ENCODE data around the gene NFX1. TPM values are rescaled to one million over a fixed set of nuclear protein-coding genes. Genes with fewer than 3 reads are reported as not detected.

The NFX1 gene
- total RNA-seq, 1 donor from 2014 or later = 37.5 TPM

GRCh38 chr9:33272061-33272460, 18.3 kb upstream of the NFX1 start:
- Mint-ChIP-seq H3K36me3 (ENCODE audit: unreplicated experiment) (no peaks in the 10 kb centered on the region), H3K4me3 (ENCODE audit: unreplicated experiment) (no peak overlapping the region), H3K4me1 (ENCODE audit: low read depth, unreplicated experiment) (no peaks in the 10 kb centered on the region), H3K9me3 (ENCODE audit: unreplicated experiment) (no peaks in the 10 kb centered on the region), H3K27ac (ENCODE audit: unreplicated experiment) (no peak overlapping the region), H3K27me3 (ENCODE audit: unreplicated experiment) (no peaks in the 10 kb centered on the region)
- no peak for DNase-seq
- TF ChIP-seq CTCF (IDR thresholded peaks at IDR 0.05; ENCODE audit: partially characterized antibody, unreplicated experiment) = no peak

- H3K4me3 Mint-ChIP-seq (ENCODE audit: unreplicated experiment) = no peak overlapping the region
- no peaks in the 10 kb centered on the region for H3K4me1 Mint-ChIP-seq (ENCODE audit: low read depth, unreplicated experiment)
- TF ChIP-seq CTCF (IDR thresholded peaks at IDR 0.05; ENCODE audit: partially characterized antibody, unreplicated experiment) = no peak
- no peaks in the 10 kb centered on the region for H3K36me3 Mint-ChIP-seq (ENCODE audit: unreplicated experiment)
- no peak overlapping the region for H3K27ac Mint-ChIP-seq (ENCODE audit: unreplicated experiment)
- no peaks in the 10 kb centered on the region for H3K9me3 Mint-ChIP-seq (ENCODE audit: unreplicated experiment)
- H3K27me3 Mint-ChIP-seq (ENCODE audit: unreplicated experiment) = peaks cover 1% of the 10 kb centered on the region
- DNase-seq = no peak
Observed at GRCh38 chr9:33273266-33273971, 16.9 kb upstream of the NFX1 start.

GRCh38 chr9:33273972-33274328, 16.4 kb upstream of the NFX1 start:
- peaks cover 1% of the 10 kb centered on the region for H3K27me3 Mint-ChIP-seq (ENCODE audit: unreplicated experiment)
- H3K36me3 Mint-ChIP-seq (ENCODE audit: unreplicated experiment) = no peaks in the 10 kb centered on the region
- no peak overlapping the region for H3K27ac Mint-ChIP-seq (ENCODE audit: unreplicated experiment)
- no peak overlapping the region for H3K4me3 Mint-ChIP-seq (ENCODE audit: unreplicated experiment)
- no peak for DNase-seq
- H3K9me3 Mint-ChIP-seq (ENCODE audit: unreplicated experiment) = no peaks in the 10 kb centered on the region
- no peaks in the 10 kb centered on the region for H3K4me1 Mint-ChIP-seq (ENCODE audit: low read depth, unreplicated experiment)
- TF ChIP-seq CTCF (IDR thresholded peaks at IDR 0.05; ENCODE audit: partially characterized antibody, unreplicated experiment) = no peak

- H3K4me3 Mint-ChIP-seq (ENCODE audit: unreplicated experiment) = no peak overlapping the region
- H3K27me3 Mint-ChIP-seq (ENCODE audit: unreplicated experiment) = peaks cover 1% of the 10 kb centered on the region
- H3K9me3 Mint-ChIP-seq (ENCODE audit: unreplicated experiment) = no peaks in the 10 kb centered on the region
- H3K4me1 Mint-ChIP-seq (ENCODE audit: low read depth, unreplicated experiment) = no peaks in the 10 kb centered on the region
- DNase-seq = no peak
- H3K27ac Mint-ChIP-seq (ENCODE audit: unreplicated experiment) = no peak overlapping the region
- no peaks in the 10 kb centered on the region for H3K36me3 Mint-ChIP-seq (ENCODE audit: unreplicated experiment)
- TF ChIP-seq CTCF (IDR thresholded peaks at IDR 0.05; ENCODE audit: partially characterized antibody, unreplicated experiment) = no peak
Observed at GRCh38 chr9:33277484-33277883, 12.8 kb upstream of the NFX1 start.

GRCh38 chr9:33285502-33285901, 4.8 kb upstream of the NFX1 start:
- no peak for DNase-seq
- peaks cover 5% of the 10 kb centered on the region for H3K27me3 Mint-ChIP-seq (ENCODE audit: unreplicated experiment)
- H3K4me1 Mint-ChIP-seq (ENCODE audit: low read depth, unreplicated experiment) = no peaks in the 10 kb centered on the region
- TF ChIP-seq CTCF (IDR thresholded peaks at IDR 0.05; ENCODE audit: partially characterized antibody, unreplicated experiment) = no peak
- no peak overlapping the region for H3K27ac Mint-ChIP-seq (ENCODE audit: unreplicated experiment)
- H3K4me3 Mint-ChIP-seq (ENCODE audit: unreplicated experiment) = no peak overlapping the region
- H3K9me3 Mint-ChIP-seq (ENCODE audit: unreplicated experiment) = peaks cover 8% of the 10 kb centered on the region
- H3K36me3 Mint-ChIP-seq (ENCODE audit: unreplicated experiment) = no peaks in the 10 kb centered on the region
